Measurements from ENCODE around the gene IGF2R. TPM values are rescaled to one million over a fixed set of nuclear protein-coding genes. Genes with fewer than 3 reads are reported as not detected.

Gene IGF2R
- total and polyA plus RNA-seq, 7 donors, result 40.1 to 167 (median 113) TPM

DNA sequence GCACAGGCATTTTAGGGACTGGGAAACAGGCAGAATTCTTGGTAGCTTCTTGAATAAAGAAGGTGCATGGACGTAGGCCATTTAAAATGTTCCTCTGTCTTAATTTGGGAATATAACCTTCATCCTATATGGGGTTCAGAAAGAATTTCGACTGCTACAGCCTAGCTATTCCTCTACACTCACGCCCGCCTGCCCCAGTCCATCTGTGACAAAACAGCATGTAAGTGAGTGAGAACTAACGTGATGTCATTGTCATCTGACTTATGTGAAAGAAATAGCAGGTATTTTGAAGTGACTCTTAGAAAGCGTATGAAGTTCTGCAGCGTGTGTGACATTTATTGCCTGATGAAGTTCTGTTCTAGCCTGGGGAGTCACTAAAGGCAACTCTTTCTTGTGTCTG is 100.6 kb downstream of the IGF2R start:
- Histone ChIP-seq H3K4me3 (no peak overlapping the region), H3K9me3 (no peaks in the 10 kb centered on the region), H3K27ac (no peak overlapping the region), H3K4me1 (peaks cover 11% of the 10 kb centered on the region), H3K27me3 (ENCODE audit: insufficient read depth in 3 of 3, low read length in 2 of 3) (no peaks in the 10 kb centered on the region), H3K36me3 (ENCODE audit: insufficient read depth in 1 of 2, low read depth in 1 of 2) (peaks cover 22 to 88% of the 10 kb centered on the region in 2 donors)
- intact Hi-C loops (cut with DNase I), result no loop called here
- DNase-seq (no peak), ATAC-seq (no peak)
- 90 to 94% (median 92%) methylated on average over 7 of the region's 7 CpGs for WGBS, 3 donors
- no peak for TF ChIP-seq CTCF (IDR thresholded peaks at IDR 0.05)

GRCh38 chr6:160070427-160070826 is 101.5 kb downstream of the IGF2R start:
- DNase-seq, result no peak
- no peak for TF ChIP-seq CTCF (IDR thresholded peaks at IDR 0.05)
- Histone ChIP-seq H3K4me3 (no peak overlapping the region), H3K36me3 (ENCODE audit: insufficient read depth in 1 of 2, low read depth in 1 of 2) (peaks cover 22 to 88% of the 10 kb centered on the region in 2 donors), H3K4me1 (peaks cover 1% of the 10 kb centered on the region), H3K27ac (no peak overlapping the region), H3K27me3 (ENCODE audit: insufficient read depth in 3 of 3, low read length in 2 of 3) (no peaks in the 10 kb centered on the region), H3K9me3 (no peaks in the 10 kb centered on the region)
- intact Hi-C loops (cut with DNase I), result no loop called here
- WGBS, 3 donors, result 89 to 94% (median 94%) methylated on average over 11 of the region's 11 CpGs
- ATAC-seq, result no peak

- intact Hi-C loops (cut with DNase I), result no loop called here
- no peak for DNase-seq
- no peaks in the 10 kb centered on the region for H3K9me3 ChIP-seq
- H3K36me3 ChIP-seq (ENCODE audit: insufficient read depth in 1 of 2, low read depth in 1 of 2), result peaks cover 22 to 91% of the 10 kb centered on the region in 2 donors
- 84 to 93% (median 90%) methylated on average over 2 of the region's 2 CpGs for WGBS, 3 donors
- no peak for TF ChIP-seq CTCF (IDR thresholded peaks at IDR 0.05)
- no peak overlapping the region for H3K27ac ChIP-seq
- no peak overlapping the region for H3K4me3 ChIP-seq
- no peaks in the 10 kb centered on the region for H3K27me3 ChIP-seq (ENCODE audit: insufficient read depth in 3 of 3, low read length in 2 of 3)
- ATAC-seq, result no peak
- H3K4me1 ChIP-seq, result no peaks in the 10 kb centered on the region
Measured at GRCh38 chr6:160070831-160071230, 101.9 kb downstream of the IGF2R start.

- peaks cover 22 to 98% of the 10 kb centered on the region in 2 donors for H3K36me3 ChIP-seq (ENCODE audit: insufficient read depth in 1 of 2, low read depth in 1 of 2)
- H3K4me1 ChIP-seq, result no peaks in the 10 kb centered on the region
- intact Hi-C loops (cut with DNase I), result no loop called here
- WGBS, 3 donors, result 78 to 81% (median 80%) methylated on average over 11 of the region's 11 CpGs
- ATAC-seq, result peak in 3 of 4 donors; percentile 19 to 43 (median 41)
- H3K4me3 ChIP-seq, result no peak overlapping the region
- no peak for TF ChIP-seq CTCF (IDR thresholded peaks at IDR 0.05)
- no peak for DNase-seq
- H3K27ac ChIP-seq, result no peak overlapping the region
- H3K9me3 ChIP-seq, result no peaks in the 10 kb centered on the region
- no peaks in the 10 kb centered on the region for H3K27me3 ChIP-seq (ENCODE audit: insufficient read depth in 3 of 3, low read length in 2 of 3)
Measured at GRCh38 chr6:160071805-160072690, 103.2 kb downstream of the IGF2R start.
